GM10248 (cell line): ENCODE results near the gene DSCAM.

Experiments used
- CTCF ChIA-PET: fragments of 300-600 bp; sonication (Branson Sonifier 250); formaldehyde crosslinking; extraction: SDS; loops from one replicate; lab custom pipeline; 2021; ENCODE audit warnings: antibody characterized with exemption; lab: Yijun Ruan, JAX
- POLR2A ChIA-PET: fragments of 350-650 bp; sonication (Branson Sonifier 250); formaldehyde crosslinking; extraction: SDS; loops from one replicate; lab custom pipeline; 2020; ENCODE audit warnings: antibody characterized with exemption; lab: Yijun Ruan, JAX
- DNase-seq: peaks from one replicate; pipeline ENCODE4 v3.0.0; 2012; ENCODE audit errors: extremely low spot score
- TF ChIP-seq, protein P1 (sequence below): IDR thresholded peaks from 2 replicates; pipeline ENCODE4 v1.5.1; 2012; ENCODE audit warnings: mild to moderate bottlenecking, low read depth; ENCODE audit errors: extremely low read depth, missing control alignments, control extremely low read depth

The DSCAM gene

DNA sequence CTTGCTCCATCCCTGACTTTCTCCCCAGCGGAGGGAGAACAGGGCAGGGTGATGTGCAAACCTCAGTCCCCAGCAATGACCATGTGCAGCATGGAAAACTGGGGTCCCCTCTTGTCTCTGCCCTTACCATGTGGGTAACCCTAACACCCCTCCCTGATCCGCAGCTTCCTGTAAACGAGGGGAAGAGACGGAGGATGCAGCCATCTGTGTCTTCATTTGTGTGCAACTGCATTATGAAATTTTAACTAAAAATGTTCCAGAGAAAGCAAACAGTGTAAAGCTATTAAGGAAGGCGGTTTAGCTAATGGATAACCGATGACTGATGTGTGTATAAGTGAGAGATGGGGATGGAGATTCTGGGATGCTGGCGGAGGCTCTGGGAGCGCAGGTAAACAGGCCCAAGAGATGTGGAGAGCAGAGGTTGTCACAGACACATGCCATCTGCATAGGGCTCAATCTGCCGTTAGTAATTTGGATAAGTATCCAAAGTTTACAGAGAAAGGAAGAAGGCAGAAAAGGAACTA is 206.6 kb downstream of the DSCAM start:
- CTCF ChIA-PET, result no interaction called here

DNA sequence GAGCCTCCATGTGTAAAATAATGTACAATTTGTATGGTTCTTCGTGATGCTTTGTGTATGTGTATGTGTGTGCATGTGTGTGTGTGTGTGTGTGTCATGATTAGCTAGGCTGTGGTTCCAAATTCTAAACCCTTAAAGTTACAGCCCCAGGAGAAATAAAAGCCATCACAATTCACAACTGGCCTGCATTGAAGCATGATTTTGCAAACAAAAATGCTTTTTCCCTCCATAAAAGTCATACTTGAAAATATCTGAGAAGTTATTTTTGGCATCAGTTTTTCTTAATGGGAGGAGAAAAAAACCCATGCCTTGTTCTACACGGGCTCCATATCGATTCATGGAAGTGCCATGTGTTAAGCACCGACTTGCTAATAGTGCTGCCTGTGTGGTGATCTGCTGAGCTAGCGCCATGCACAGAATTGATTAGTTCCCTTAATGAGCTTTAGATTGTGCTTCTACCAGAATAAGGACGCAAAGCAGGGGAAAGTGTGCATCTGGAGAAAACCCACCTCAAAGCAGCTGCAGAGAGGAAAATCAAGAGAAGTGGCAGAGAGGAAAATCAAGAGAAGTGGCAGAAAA is 207.3 kb downstream of the DSCAM start:
- DNase-seq, result no peak
- TF ChIP-seq, protein P1, sequence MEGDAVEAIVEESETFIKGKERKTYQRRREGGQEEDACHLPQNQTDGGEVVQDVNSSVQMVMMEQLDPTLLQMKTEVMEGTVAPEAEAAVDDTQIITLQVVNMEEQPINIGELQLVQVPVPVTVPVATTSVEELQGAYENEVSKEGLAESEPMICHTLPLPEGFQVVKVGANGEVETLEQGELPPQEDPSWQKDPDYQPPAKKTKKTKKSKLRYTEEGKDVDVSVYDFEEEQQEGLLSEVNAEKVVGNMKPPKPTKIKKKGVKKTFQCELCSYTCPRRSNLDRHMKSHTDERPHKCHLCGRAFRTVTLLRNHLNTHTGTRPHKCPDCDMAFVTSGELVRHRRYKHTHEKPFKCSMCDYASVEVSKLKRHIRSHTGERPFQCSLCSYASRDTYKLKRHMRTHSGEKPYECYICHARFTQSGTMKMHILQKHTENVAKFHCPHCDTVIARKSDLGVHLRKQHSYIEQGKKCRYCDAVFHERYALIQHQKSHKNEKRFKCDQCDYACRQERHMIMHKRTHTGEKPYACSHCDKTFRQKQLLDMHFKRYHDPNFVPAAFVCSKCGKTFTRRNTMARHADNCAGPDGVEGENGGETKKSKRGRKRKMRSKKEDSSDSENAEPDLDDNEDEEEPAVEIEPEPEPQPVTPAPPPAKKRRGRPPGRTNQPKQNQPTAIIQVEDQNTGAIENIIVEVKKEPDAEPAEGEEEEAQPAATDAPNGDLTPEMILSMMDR, result no peak

More for the DNA sequence above, 206.6 kb downstream of the DSCAM start:
- POLR2A ChIA-PET, result no interaction called here
- DNase-seq, result no peak
- TF ChIP-seq, protein P1, result no peak

DNA sequence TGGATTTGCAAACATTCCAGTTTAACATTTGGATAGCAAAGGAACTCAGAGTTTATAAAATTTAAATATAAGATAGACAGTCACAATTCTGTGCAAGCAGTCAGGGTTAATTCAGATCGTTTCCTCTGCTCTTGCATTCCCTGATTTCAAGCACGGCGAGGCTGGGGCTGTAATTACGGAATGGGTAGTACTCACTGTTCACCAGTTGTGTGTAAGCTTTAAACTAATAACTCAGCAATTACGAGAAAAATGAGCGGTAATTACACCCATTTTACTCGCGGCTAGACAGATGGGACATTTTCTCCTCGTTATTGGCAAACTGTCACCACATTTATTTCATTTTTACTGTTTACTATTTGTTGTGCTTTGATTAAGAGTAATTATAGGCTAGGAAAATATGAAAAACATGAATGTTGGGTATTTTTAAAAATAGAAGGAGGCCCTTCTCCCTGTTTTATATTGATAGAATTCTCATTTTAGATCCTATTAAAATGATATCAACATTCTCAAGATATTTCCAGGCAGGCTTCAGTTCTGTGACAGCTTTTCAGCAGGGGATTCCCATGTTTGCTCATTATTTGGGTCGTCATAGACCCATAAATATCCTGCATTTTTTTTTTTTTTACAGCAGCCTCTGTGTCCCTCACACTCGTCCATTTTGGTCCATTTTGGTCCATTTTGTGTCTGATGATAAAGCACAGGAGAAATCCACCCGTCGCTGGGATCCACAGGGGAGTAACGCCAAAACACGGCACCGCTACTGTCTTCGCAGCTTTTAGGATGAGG is 208.3 kb downstream of the DSCAM start:
- TF ChIP-seq, protein P1, result no peak
- DNase-seq, result no peak
- POLR2A ChIA-PET, result no interaction called here
- CTCF ChIA-PET, result no interaction called here

More for the DNA sequence above, 207.3 kb downstream of the DSCAM start:
- CTCF ChIA-PET, result no interaction called here
- POLR2A ChIA-PET, result no interaction called here

- ChIA-PET CTCF (no interaction called here), POLR2A (no interaction called here)
- TF ChIP-seq, protein P1, result no peak
- DNase-seq, result no peak
Observed at GRCh38 chr21:40636026-40636425, 210.9 kb downstream of the DSCAM start.

DNA sequence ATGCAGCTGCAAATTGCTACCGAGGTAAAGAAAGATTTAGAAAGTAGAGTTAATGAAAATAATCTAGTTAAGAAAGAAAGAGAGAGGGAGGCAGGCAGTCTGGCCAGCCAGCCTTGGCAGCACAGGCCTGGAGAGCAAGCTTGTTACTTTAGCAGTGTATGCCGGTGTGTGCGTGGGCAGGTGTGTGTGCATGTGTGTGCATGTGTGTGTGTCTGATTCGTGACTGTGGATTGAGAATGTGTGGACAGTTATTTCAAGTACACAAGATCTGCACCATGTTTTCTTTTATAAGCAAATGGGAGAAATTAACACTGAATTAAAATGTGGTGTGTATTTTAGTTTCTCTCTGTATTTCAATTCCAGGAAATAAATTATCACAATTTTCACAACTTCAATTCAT is 211.6 kb downstream of the DSCAM start:
- TF ChIP-seq, protein P1, result no peak
- no peak for DNase-seq
- POLR2A ChIA-PET, result no interaction called here
- CTCF ChIA-PET, result no interaction called here

- CTCF ChIA-PET, result interaction anchor here (0.9 kb wide), 1 partner anchor 9 kb away, joined by 3 read pairs; no protein-coding TSS in a partner anchor
- TF ChIP-seq, protein P1, result no peak
- POLR2A ChIA-PET, result no interaction called here
- DNase-seq, result no peak
Observed at GRCh38 chr21:40634141-40634540, 212.8 kb downstream of the DSCAM start.
